Mucosa of stomach (tissue), 1 donor: Measurements from ENCODE around the gene ACOX2.
A peak's percentile ranks its signal among the peaks of the same experiment; 100 is the strongest.

Experiments
- H3K27me3 ChIP-seq: one replicate; pipeline ENCODE4 v1.7.0; 2013; ENCODE audit warnings: mild to moderate bottlenecking, low read length; ENCODE audit not compliant: control insufficient read depth, insufficient read depth
- H3K36me3 ChIP-seq: one replicate; pipeline ENCODE4 v1.7.0; 2013; ENCODE audit warnings: low read length; ENCODE audit not compliant: control insufficient read depth, insufficient read depth
- H3K4me1 ChIP-seq: one replicate; pipeline ENCODE4 v1.7.0; 2013; ENCODE audit warnings: mild to moderate bottlenecking, low read length; ENCODE audit not compliant: control insufficient read depth, insufficient read depth
- H3K4me3 ChIP-seq: one replicate; pipeline ENCODE4 v1.7.0; 2013; ENCODE audit warnings: low read length
- H3K9ac ChIP-seq: one replicate; pipeline ENCODE4 v1.7.0; 2013; ENCODE audit warnings: mild to moderate bottlenecking, low read length, moderate library complexity
- H3K9me3 ChIP-seq: one replicate; pipeline ENCODE4 v1.7.0; 2013; ENCODE audit warnings: mild to moderate bottlenecking, low read length, moderate library complexity; ENCODE audit not compliant: control insufficient read depth
- donor health status: Pancreatic carcinoma.

The ACOX2 gene

DNA sequence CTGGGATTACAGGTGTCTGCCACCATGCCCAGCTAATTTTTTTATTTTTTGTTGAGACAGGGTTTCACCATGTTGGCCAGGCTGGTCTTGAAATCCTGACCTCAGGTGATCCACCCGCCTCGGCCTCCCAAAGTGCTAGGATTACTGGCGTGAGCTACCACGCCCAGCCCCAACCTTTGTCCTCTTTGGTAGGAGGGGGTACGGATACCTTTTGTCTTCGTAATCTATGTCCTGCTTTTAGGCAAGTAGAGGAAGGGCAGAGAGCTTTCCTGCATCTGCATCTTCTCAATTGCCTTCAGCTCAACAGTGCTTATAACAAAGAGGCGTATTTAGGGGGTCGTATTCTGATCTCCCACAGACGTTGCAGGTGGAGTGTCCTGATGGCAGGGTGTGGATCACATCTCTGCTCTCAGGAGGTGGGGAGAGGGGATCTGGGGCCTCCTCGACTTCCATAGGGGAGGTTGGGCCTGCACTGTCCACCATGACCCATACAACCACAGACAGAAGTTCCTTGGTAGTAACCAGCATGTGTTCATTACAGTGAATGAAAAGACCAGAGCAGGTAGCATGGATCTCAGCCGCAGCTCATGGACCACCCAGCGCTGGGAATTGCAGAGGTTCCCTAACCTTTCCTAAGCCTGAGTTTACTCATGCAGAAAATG, 66.5 kb downstream of the ACOX2 start:
- Histone ChIP-seq H3K36me3 (no peaks in the 10 kb centered on the region), H3K9ac (no peak overlapping the region), H3K27me3 (no peaks in the 10 kb centered on the region), H3K4me1 (peaks cover 32% of the 10 kb centered on the region), H3K9me3 (no peaks in the 10 kb centered on the region), H3K4me3 (no peak overlapping the region)

DNA sequence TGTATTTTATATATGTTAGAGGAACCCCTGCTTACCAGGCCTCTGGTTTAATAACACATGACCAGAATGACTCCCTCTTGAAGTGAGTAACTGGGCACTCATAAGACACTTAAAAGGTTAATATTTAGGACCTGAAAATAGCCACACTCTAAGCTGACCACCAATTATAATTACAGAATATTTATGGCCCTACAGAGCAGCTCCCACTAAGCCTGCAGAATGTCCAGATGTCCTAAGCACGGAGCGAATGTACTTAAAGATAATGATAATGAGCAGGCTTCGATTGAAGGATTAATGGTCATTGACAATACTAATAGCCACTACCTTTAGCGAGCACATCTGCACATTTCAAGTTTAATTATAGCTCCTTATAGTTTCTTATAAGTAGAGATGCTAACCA, 67.9 kb downstream of the ACOX2 start:
- H3K4me3 ChIP-seq: no peak overlapping the region
- no peaks in the 10 kb centered on the region for H3K27me3 ChIP-seq
- H3K9me3 ChIP-seq: no peaks in the 10 kb centered on the region
- peaks cover 21% of the 10 kb centered on the region for H3K4me1 ChIP-seq
- H3K9ac ChIP-seq: no peak overlapping the region
- no peaks in the 10 kb centered on the region for H3K36me3 ChIP-seq

GRCh38 chr3:58466899-58467563, 70.0 kb downstream of the ACOX2 start:
- H3K4me1 ChIP-seq: peaks cover 27% of the 10 kb centered on the region
- H3K4me3 ChIP-seq: no peak overlapping the region
- H3K9ac ChIP-seq: no peak overlapping the region
- H3K27me3 ChIP-seq: no peaks in the 10 kb centered on the region
- H3K9me3 ChIP-seq: no peaks in the 10 kb centered on the region
- no peaks in the 10 kb centered on the region for H3K36me3 ChIP-seq

DNA sequence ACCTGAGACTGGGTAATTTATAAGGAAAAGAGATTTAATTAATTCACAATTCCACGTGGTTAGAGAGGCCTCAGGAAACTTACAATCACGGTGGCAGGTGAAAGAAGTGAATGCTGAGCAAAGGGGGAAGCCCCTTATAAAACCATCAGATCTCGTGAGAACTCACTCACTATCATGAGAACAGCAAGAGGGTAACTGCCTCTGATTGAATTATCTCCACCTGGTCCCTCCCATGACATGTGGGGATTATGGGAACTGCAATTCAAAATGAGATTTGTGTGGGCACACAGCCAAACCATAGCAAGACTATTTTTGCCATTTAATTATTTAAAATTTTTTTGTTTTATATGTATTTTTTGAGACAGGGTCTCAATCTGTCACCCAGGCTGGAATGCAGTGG, 72.1 kb downstream of the ACOX2 start:
- H3K4me1 ChIP-seq: peaks cover 11% of the 10 kb centered on the region
- no peak overlapping the region for H3K9ac ChIP-seq
- H3K27me3 ChIP-seq: no peaks in the 10 kb centered on the region
- H3K4me3 ChIP-seq: no peak overlapping the region
- no peaks in the 10 kb centered on the region for H3K9me3 ChIP-seq
- no peaks in the 10 kb centered on the region for H3K36me3 ChIP-seq

- Histone ChIP-seq H3K4me3 (no peak overlapping the region), H3K9ac (no peak overlapping the region), H3K27me3 (no peaks in the 10 kb centered on the region), H3K4me1 (peaks cover 11% of the 10 kb centered on the region), H3K9me3 (no peaks in the 10 kb centered on the region), H3K36me3 (no peaks in the 10 kb centered on the region)
Observed at GRCh38 chr3:58463942-58464271, 73.1 kb downstream of the ACOX2 start.

DNA sequence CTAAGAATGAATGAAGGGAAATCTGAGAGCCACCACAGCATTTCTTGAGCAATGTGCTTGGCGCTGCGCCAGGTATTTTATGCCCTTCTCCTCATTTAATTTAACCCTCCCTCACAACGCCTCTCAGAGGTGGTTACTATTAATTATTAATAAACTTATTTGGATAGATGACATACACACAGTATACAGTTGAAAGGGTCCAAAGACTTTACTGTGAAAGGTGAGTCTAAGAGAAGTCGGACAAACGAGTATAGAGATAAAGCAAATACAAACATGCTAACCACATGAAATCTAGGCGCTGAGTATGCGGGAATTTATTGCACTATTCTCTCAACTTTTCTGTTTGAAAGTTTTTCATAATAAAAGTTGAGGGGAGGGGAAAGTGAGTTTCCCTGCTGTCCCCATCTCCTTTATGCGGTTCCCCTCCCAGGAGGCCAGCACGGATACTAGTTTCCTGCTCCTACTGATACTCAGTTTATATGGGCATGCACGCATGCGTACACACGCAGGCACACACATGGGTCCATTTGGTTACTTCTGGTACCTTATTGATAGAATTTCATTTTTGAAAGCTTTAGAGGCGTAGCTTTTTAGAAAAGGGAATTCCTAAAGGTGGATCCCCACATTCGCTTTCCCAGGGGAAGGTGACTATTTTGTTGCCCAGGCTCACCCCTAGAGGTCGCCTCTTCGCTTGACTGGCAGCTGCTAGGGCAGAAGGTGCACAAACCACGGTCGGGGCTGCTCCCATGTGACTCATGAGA, 73.6 kb downstream of the ACOX2 start:
- Histone ChIP-seq H3K4me3 (peak overlapping the region; percentile 37), H3K4me1 (peaks cover 11% of the 10 kb centered on the region), H3K9ac (peak overlapping the region; percentile 23), H3K9me3 (no peaks in the 10 kb centered on the region), H3K36me3 (no peaks in the 10 kb centered on the region), H3K27me3 (no peaks in the 10 kb centered on the region)

DNA sequence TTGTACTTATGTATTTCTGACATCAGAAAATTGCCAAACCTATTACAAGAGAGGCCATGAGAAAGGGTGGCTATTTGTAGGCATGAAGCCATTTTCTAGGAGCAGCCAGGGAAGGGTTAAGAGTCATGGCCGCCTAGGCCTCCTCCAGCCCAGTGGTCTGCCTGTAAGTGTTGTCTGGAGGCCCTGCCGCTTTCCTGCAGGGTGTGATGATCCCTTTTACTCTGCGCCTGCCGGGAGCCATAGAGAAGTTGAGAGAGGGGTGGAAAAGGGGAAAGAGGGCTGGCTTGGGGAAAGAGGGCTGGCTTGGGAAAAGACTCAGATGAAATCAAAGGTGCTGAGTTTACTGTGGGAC, 74.2 kb downstream of the ACOX2 start:
- peak overlapping the region; percentile 23 for H3K9ac ChIP-seq
- no peak overlapping the region for H3K4me3 ChIP-seq
- H3K9me3 ChIP-seq: no peaks in the 10 kb centered on the region
- no peaks in the 10 kb centered on the region for H3K27me3 ChIP-seq
- no peaks in the 10 kb centered on the region for H3K36me3 ChIP-seq
- H3K4me1 ChIP-seq: peaks cover 11% of the 10 kb centered on the region

DNA sequence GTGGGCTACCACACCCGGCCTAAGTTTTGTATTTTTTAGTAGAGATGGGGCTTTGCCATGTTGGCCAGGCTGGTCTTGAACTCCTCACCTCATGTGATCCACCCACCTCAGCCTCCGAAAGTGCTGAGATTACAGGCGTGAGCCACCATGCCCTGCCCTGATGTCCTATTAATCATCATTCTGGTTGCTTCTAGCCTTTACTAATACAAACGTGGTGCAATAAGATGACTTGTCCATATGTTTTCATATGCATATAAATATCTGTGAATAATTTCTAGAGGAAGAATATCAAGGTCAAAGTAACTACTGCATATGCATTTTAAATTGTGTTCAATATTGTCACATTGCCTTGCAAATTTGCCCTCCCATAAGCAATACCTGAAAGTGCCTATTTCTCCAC, 77.8 kb downstream of the ACOX2 start:
- H3K9ac ChIP-seq: no peak overlapping the region
- H3K36me3 ChIP-seq: no peaks in the 10 kb centered on the region
- H3K4me3 ChIP-seq: no peak overlapping the region
- no peaks in the 10 kb centered on the region for H3K27me3 ChIP-seq
- peaks cover 11% of the 10 kb centered on the region for H3K4me1 ChIP-seq
- H3K9me3 ChIP-seq: no peaks in the 10 kb centered on the region
